IMR-90 (cell line): ENCODE results near the gene CLIP3. TPM values are rescaled to one million over a fixed set of nuclear protein-coding genes. Genes with fewer than 3 reads are reported as not detected.

Experiments
- ATAC-seq: fragments of 200-7000 bp; cut with Tn5 transposase; 2 replicates; pipeline ENCODE4 v1.9.1; 2020; ENCODE audit warnings: low read depth, mild to moderate bottlenecking, moderate library complexity
- BruUV-seq: library from RNA; stranded (reverse); fragments of 400-500 nt; replicated peaks from 2 replicates; lab custom pipeline; 2021; lab: Mats Ljungman, UMichigan
- CTCF ChIA-PET: fragments of 300-600 bp; formaldehyde crosslinking; extraction: SDS; loops from one replicate; lab custom pipeline; 2021; ENCODE audit warnings: antibody characterized with exemption; lab: Yijun Ruan, JAX
- POLR2A ChIA-PET: fragments of 300-600 bp; sonication (Branson Sonifier 250); formaldehyde crosslinking; loops from one replicate; lab custom pipeline; 2022; ENCODE audit warnings: antibody characterized with exemption; ENCODE audit not compliant: unreplicated experiment; lab: Charles Lee
- DNase-seq: peaks from one replicate; pipeline ENCODE4 v3.0.0; 2013
- H2AFZ ChIP-seq: replicated peaks from 2 replicates; pipeline ENCODE3; 2013; ENCODE audit warnings: low read length, mild to moderate bottlenecking; ENCODE audit not compliant: poor library complexity
- H2AK5ac ChIP-seq: 2 replicates; pipeline ENCODE4 v1.6.1; 2013; ENCODE audit warnings: low read depth, low read length, inconsistent platforms
- H2AK9ac ChIP-seq: replicated peaks from 2 replicates; pipeline ENCODE3; 2013; ENCODE audit warnings: mild to moderate bottlenecking, low read depth, low read length, moderate library complexity; ENCODE audit not compliant: poor library complexity
- H2BK120ac ChIP-seq: 2 replicates; pipeline ENCODE4 v1.6.1; 2013; ENCODE audit warnings: low read depth, low read length, inconsistent platforms
- H2BK15ac ChIP-seq: 3 replicates; pipeline ENCODE4 v1.6.1; 2013; ENCODE audit warnings: low read depth, low read length, inconsistent platforms
- H2BK20ac ChIP-seq: 2 replicates; pipeline ENCODE4 v1.6.1; 2013; ENCODE audit warnings: low read depth, mild to moderate bottlenecking, inconsistent platforms, low read length, moderate library complexity
- H2BK5ac ChIP-seq: 2 replicates; pipeline ENCODE4 v1.6.1; 2013; ENCODE audit warnings: mild to moderate bottlenecking, low read depth, low read length, inconsistent platforms; ENCODE audit not compliant: poor library complexity, severe bottlenecking
- H3K14ac ChIP-seq: replicated peaks from 2 replicates; pipeline ENCODE4 v1.6.1; 2013; ENCODE audit warnings: low read depth, low read length, inconsistent platforms
- H3K18ac ChIP-seq: 2 replicates; pipeline ENCODE4 v1.6.1; 2013; ENCODE audit warnings: low read depth, low read length, control low read depth
- H3K23ac ChIP-seq: 2 replicates; pipeline ENCODE4 v1.6.1; 2013; ENCODE audit warnings: low read depth, low read length, inconsistent platforms
- H3K27ac ChIP-seq: 2 replicates; pipeline ENCODE4 v1.5.1; 2013; ENCODE audit warnings: mild to moderate bottlenecking, control low read depth, low read length; ENCODE audit not compliant: insufficient read depth
- H3K27me3 ChIP-seq: 2 replicates; pipeline ENCODE4 v1.6.1; 2013; ENCODE audit warnings: low read length; ENCODE audit not compliant: control insufficient read depth, insufficient read depth
- H3K36me3 ChIP-seq: 2 replicates; pipeline ENCODE4 v1.6.1; 2013; ENCODE audit warnings: low read length, mixed read lengths; ENCODE audit not compliant: control insufficient read depth, insufficient read depth
- H3K4ac ChIP-seq: 2 replicates; pipeline ENCODE4 v1.6.1; 2013; ENCODE audit warnings: low read depth, low read length, inconsistent platforms
- H3K4me1 ChIP-seq: 2 replicates; pipeline ENCODE4 v1.6.1; 2013; ENCODE audit warnings: low read length, mixed read lengths; ENCODE audit not compliant: control insufficient read depth, insufficient read depth
- H3K4me2 ChIP-seq: 2 replicates; pipeline ENCODE4 v1.6.1; 2013; ENCODE audit warnings: low read depth, mild to moderate bottlenecking, control low read depth, low read length, moderate library complexity
- H3K4me3 ChIP-seq: 2 replicates; pipeline ENCODE4 v1.5.1; 2013; ENCODE audit warnings: low read depth, mild to moderate bottlenecking, control low read depth, low read length, moderate library complexity; ENCODE audit not compliant: insufficient read depth
- H3K56ac ChIP-seq: 2 replicates; pipeline ENCODE4 v1.6.1; 2013; ENCODE audit warnings: low read length, inconsistent platforms; ENCODE audit not compliant: insufficient read depth; ENCODE audit errors: extremely low read depth
- H3K79me1 ChIP-seq, 2 experiments: 2 replicates each; pipeline ENCODE4 v1.6.1; 2013; ENCODE audit warnings: low read length in 2 of 2, inconsistent platforms in 1 of 2, low read depth in 1 of 2
- H3K9ac ChIP-seq: 2 replicates; pipeline ENCODE4 v1.6.1; 2013; ENCODE audit warnings: low read depth, low read length, control low read depth
- H3K9me1 ChIP-seq: 2 replicates; pipeline ENCODE4 v1.6.1; 2013; ENCODE audit warnings: low read length, inconsistent platforms; ENCODE audit not compliant: insufficient read depth
- H3K9me3 ChIP-seq: 2 replicates; pipeline ENCODE4 v1.6.1; 2013; ENCODE audit warnings: low read length; ENCODE audit not compliant: control insufficient read depth, insufficient read depth
- H4K20me1 ChIP-seq: 2 replicates; pipeline ENCODE4 v1.6.1; 2013; ENCODE audit warnings: low read length, inconsistent platforms; ENCODE audit not compliant: insufficient read depth
- H4K5ac ChIP-seq: 2 replicates; pipeline ENCODE4 v1.6.1; 2013; ENCODE audit warnings: mild to moderate bottlenecking, low read depth, low read length, control low read depth
- H4K8ac ChIP-seq, 2 experiments: 2 replicates each; pipeline ENCODE4 v1.6.1; 2013; ENCODE audit warnings: low read depth in 2 of 2, low read length in 2 of 2, control low read depth in 1 of 2, inconsistent platforms in 1 of 2
- H4K91ac ChIP-seq: 2 replicates; pipeline ENCODE4 v1.6.1; 2013; ENCODE audit warnings: low read depth, low read length, inconsistent platforms; ENCODE audit not compliant: insufficient read depth
- BHLHE40 ChIP-seq: fragments of 150-350 bp; IDR thresholded peaks from 2 replicates; pipeline ENCODE4 v1.6.1; 2016; ENCODE audit warnings: mild to moderate bottlenecking, low read depth, low read length
- CEBPB ChIP-seq: IDR thresholded peaks from 2 replicates; pipeline ENCODE4 v1.6.1; 2012; ENCODE audit warnings: low read depth, low read length, improper control_type of control experiment
- CHD1 ChIP-seq: IDR thresholded peaks from 2 replicates; pipeline ENCODE4 v1.6.1; 2012; ENCODE audit warnings: low read depth, low read length, improper control_type of control experiment
- CTCF ChIP-seq: conservative IDR thresholded peaks from 2 replicates; pipeline ENCODE4 v1.5.1; 2012; ENCODE audit warnings: mild to moderate bottlenecking, low read depth, low read length, improper control_type of control experiment
- FOS ChIP-seq: fragments of 150-350 bp; IDR thresholded peaks from 2 replicates; pipeline ENCODE4 v1.6.1; 2016; ENCODE audit warnings: low read depth, low read length
- MAFK ChIP-seq: IDR thresholded peaks from 2 replicates; pipeline ENCODE4 v1.6.1; 2012; ENCODE audit warnings: low read depth, low read length, improper control_type of control experiment
- MAZ ChIP-seq: IDR thresholded peaks from 2 replicates; pipeline ENCODE4 v1.6.1; 2012; ENCODE audit warnings: low read depth, mild to moderate bottlenecking, low read length, improper control_type of control experiment, moderate library complexity, borderline replicate concordance
- NFE2L2 ChIP-seq: fragments of 150-350 bp; IDR thresholded peaks from 2 replicates; pipeline ENCODE4 v1.6.1; 2016; ENCODE audit warnings: low read depth, mild to moderate bottlenecking, low read length
- POLR2A ChIP-seq: IDR thresholded peaks from 2 replicates; pipeline ENCODE4 v1.6.1; 2012; ENCODE audit warnings: mild to moderate bottlenecking, low read depth, low read length
- RCOR1 ChIP-seq: IDR thresholded peaks from 2 replicates; pipeline ENCODE4 v1.6.1; 2012; ENCODE audit warnings: mild to moderate bottlenecking, low read length, improper control_type of control experiment; ENCODE audit not compliant: insufficient replicate concordance
- RFX5 ChIP-seq: IDR thresholded peaks from 2 replicates; pipeline ENCODE4 v1.8.0; 2012; ENCODE audit warnings: low read depth, mild to moderate bottlenecking, low read length, moderate library complexity
- SMC3 ChIP-seq: fragments of 150-350 bp; IDR thresholded peaks from 2 replicates; pipeline ENCODE4 v1.6.1; 2016; ENCODE audit warnings: low read depth, mild to moderate bottlenecking, antibody characterized with exemption, low read length, moderate library complexity
- WGBS, 2 experiments: methylation state at CpG; one replicate each; pipeline versions ENCODE4 v1.1.5 to v1.1.7; 2013; ENCODE audit warnings: missing lambda C conversion rate in 2 of 2; ENCODE audit not compliant: insufficient read length in 1 of 2; ENCODE audit errors: extremely low coverage in 2 of 2; 5-methylcytosine and 5-hydroxymethylcytosine counted together
- dilution Hi-C: fragments of 300-500 bp; cut with HindIII; formaldehyde crosslinking; loops from one replicate; pipeline ENCODE4 v1.14.3; 2018; ENCODE audit warnings: low sequenced_read_pairs; ENCODE audit not compliant: unreplicated experiment
- in situ Hi-C: fragments of 300-500 bp; cut with MboI; formaldehyde crosslinking; loops from 3 replicates; pipeline ENCODE4 v1.14.3; 2019; ENCODE audit warnings: low sequenced_read_pairs, inconsistent platforms, mixed read lengths
- intact Hi-C: fragments of 100-400 bp; cut with micrococcal nuclease; formaldehyde crosslinking; loops from 2 replicates; pipeline ENCODE4 v1.10.0; 2022
- polyA plus RNA-seq, 3 experiments: library from polyadenylated mRNA; depleted of rRNA; stranded (reverse); fragments of >200 nt; gene quantifications; 2 replicates each; pipeline ENCODE4 v1.2.3, GENCODE V29; 2012; ENCODE audit warnings: low replicate concordance in 1 of 3
- total RNA-seq: library from RNA; depleted of rRNA; stranded (reverse); fragments of >200 nt; gene quantifications from 2 replicates; pipeline ENCODE4 v1.2.3, GENCODE V29; 2012
- TF ChIP-seq, protein P1 (sequence below): fragments of 150-350 bp; IDR thresholded peaks from 2 replicates; pipeline ENCODE4 v1.6.1; 2016; ENCODE audit warnings: low read depth, mild to moderate bottlenecking, low read length, moderate library complexity, borderline replicate concordance
- TF ChIP-seq, protein P2 (sequence below): fragments of 150-350 bp; IDR thresholded peaks from 2 replicates; pipeline ENCODE4 v1.6.1; 2017; ENCODE audit warnings: mild to moderate bottlenecking, antibody characterized with exemption, low read length, low read depth

CLIP3 gene
- total and polyA plus RNA-seq, 2 of the 4 experiments (the other 2 are of a cell fraction): 5.4 to 28.7 TPM

GRCh38 chr19:36054119-36054732, 21.6 kb upstream of the CLIP3 start, which contains the start of gene THAP8:
TSS of gene THAP8 (minus strand) at chr19:36054285. CDS start at chr19:36054217, 68 bp downstream.
- H3K36me3 ChIP-seq: no peaks in the 10 kb centered on the region
- peak within 1 kb of the TSS; percentile 81 for H3K27ac ChIP-seq
- H3K56ac ChIP-seq: peak within 1 kb of the TSS; percentile 71
- H3K4me1 ChIP-seq: no peaks in the 10 kb centered on the region
- no peaks in the 10 kb centered on the region for H3K9me3 ChIP-seq
- 0% methylated on average over 27 of the region's 56 CpGs; no CpG with 5 or more reads in 1 of the 2 experiments for WGBS, 2 experiments
- peak within 1 kb of the TSS; percentile 86 for H3K4ac ChIP-seq
- H3K9me1 ChIP-seq: peaks cover 4% of the 10 kb centered on the region; the same call in 1 of the 2 replicates
- peak within 1 kb of the TSS; percentile 4; the same call in 1 of the 2 replicates for H2BK20ac ChIP-seq
- peak; percentile 99 for DNase-seq
- dilution Hi-C loops: no loop called here
- H3K79me1 ChIP-seq: peaks cover 41 to 55% of the 10 kb centered on the region in 2 experiments
- peak within 1 kb of the TSS; percentile 66; the same call in 1 of the 3 replicates for H2BK15ac ChIP-seq
- peak within 1 kb of the TSS; percentile 11 to 95 for H4K8ac ChIP-seq
- POLR2A ChIA-PET: interaction anchor here (0.6 to 1.0 kb wide), 2 partner anchors 25 to 116 kb away, joined by 3 to 5 read pairs; no protein-coding TSS in a partner anchor
- H3K27me3 ChIP-seq: no peaks in the 10 kb centered on the region
- H3K18ac ChIP-seq: peak within 1 kb of the TSS; percentile 64
- no TSS peak for BruUV-seq
- H3K9ac ChIP-seq: peak within 1 kb of the TSS; percentile 88
- peak within 1 kb of the TSS; percentile 84 for H4K91ac ChIP-seq
- peak within 1 kb of the TSS; percentile 94 for H3K23ac ChIP-seq
- H3K4me3 ChIP-seq: peak within 1 kb of the TSS; percentile 76
- peaks cover 3% of the 10 kb centered on the region for H4K20me1 ChIP-seq
- peak within 1 kb of the TSS; percentile 85 for H2BK120ac ChIP-seq
- H3K4me2 ChIP-seq: peak within 1 kb of the TSS; percentile 94
- in situ Hi-C loops: no loop called here
- peak within 1 kb of the TSS; percentile 99 for H2AFZ ChIP-seq
- H2AK5ac ChIP-seq: peak within 1 kb of the TSS; percentile 55
- intact Hi-C loops: loop anchor here (1.0 to 5.0 kb wide), 4 partner anchors 12 to 117 kb away; partner anchors contain the start of genes ALKBH6, LRFN3 and SDHAF1
- H4K5ac ChIP-seq: peak within 1 kb of the TSS; percentile 72
- ATAC-seq: peak; percentile 89
- peak within 1 kb of the TSS; percentile 94 for H2AK9ac ChIP-seq
- peak within 1 kb of the TSS; percentile 90 for H3K14ac ChIP-seq
- H2BK5ac ChIP-seq: peak within 1 kb of the TSS; percentile 91
- CTCF ChIA-PET: no interaction called here
- TF ChIP-seq MAFK (peak; percentile 49; the same call in 1 of the 2 replicates), CEBPB (peak; percentile 51; the same call in 1 of the 2 replicates), RCOR1 (no peak), SMC3 (no peak), RFX5 (no peak), POLR2A (peak; percentile 72), MAZ (peak; percentile 90; the same call in 1 of the 2 replicates), CTCF (peak; percentile 55), FOS (peak; percentile 37; the same call in 1 of the 2 replicates), BHLHE40 (peak; percentile 100), NFE2L2 (0 out of 2 replicates have a peak, but pooled peaks have one; percentile 5), CHD1 (no peak)
- TF ChIP-seq, protein P1, sequence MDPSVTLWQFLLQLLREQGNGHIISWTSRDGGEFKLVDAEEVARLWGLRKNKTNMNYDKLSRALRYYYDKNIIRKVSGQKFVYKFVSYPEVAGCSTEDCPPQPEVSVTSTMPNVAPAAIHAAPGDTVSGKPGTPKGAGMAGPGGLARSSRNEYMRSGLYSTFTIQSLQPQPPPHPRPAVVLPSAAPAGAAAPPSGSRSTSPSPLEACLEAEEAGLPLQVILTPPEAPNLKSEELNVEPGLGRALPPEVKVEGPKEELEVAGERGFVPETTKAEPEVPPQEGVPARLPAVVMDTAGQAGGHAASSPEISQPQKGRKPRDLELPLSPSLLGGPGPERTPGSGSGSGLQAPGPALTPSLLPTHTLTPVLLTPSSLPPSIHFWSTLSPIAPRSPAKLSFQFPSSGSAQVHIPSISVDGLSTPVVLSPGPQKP: no peak
- TF ChIP-seq, protein P2, sequence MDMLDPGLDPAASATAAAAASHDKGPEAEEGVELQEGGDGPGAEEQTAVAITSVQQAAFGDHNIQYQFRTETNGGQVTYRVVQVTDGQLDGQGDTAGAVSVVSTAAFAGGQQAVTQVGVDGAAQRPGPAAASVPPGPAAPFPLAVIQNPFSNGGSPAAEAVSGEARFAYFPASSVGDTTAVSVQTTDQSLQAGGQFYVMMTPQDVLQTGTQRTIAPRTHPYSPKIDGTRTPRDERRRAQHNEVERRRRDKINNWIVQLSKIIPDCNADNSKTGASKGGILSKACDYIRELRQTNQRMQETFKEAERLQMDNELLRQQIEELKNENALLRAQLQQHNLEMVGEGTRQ: peak; percentile 100
